Activated CD8-positive, alpha-beta memory T cell treated with anti-CD3 and anti-CD28 coated beads, Interleukin-2, amount 50 U/mL, for 48 hours (primary cell): ENCODE measurements around the gene STX11.
A peak's percentile ranks its signal among the peaks of the same experiment; 100 is the strongest.
"Not testable (repeated sequence)": the region's sequence is repeated elsewhere in the genome, so short reads cannot be mapped to it uniquely, and the experiment has no call there.

Experiments used
- DNase-seq: peaks from one replicate; pipeline ENCODE4 v3.0.0-alpha.2; 2020

STX11 gene

GRCh38 chr6:144149894-144150709 is at the start of gene STX11:
Gene STX11, plus strand, starts transcription at chr6:144150517. Its CDS starts 36,111 bp downstream, at chr6:144186628.
- peak; percentile 85 for DNase-seq

- no peak for DNase-seq
Observed at GRCh38 chr6:144103026-144103563, 47.2 kb upstream of the STX11 start.

GRCh38 chr6:144104488-144104887 is 45.8 kb upstream of the STX11 start:
- no peak for DNase-seq

- no peak for DNase-seq
Observed at GRCh38 chr6:144104898-144105487, 45.3 kb upstream of the STX11 start.

GRCh38 chr6:144106206-144106605 is 44.1 kb upstream of the STX11 start:
- DNase-seq: no peak

- DNase-seq: no peak
Observed at GRCh38 chr6:144110210-144110609, 40.1 kb upstream of the STX11 start.

GRCh38 chr6:144113366-144113765 is 37.0 kb upstream of the STX11 start:
- no peak for DNase-seq

- no peak for DNase-seq
Observed at GRCh38 chr6:144115219-144115618, 35.1 kb upstream of the STX11 start.

GRCh38 chr6:144119376-144119775 is 30.9 kb upstream of the STX11 start:
- DNase-seq: no peak

GRCh38 chr6:144122861-144123260 is 27.5 kb upstream of the STX11 start:
- DNase-seq: no peak

GRCh38 chr6:144123421-144123820 is 26.9 kb upstream of the STX11 start:
- no peak for DNase-seq

GRCh38 chr6:144123836-144124235 is 26.5 kb upstream of the STX11 start:
- DNase-seq: no peak

- no peak for DNase-seq
Observed at GRCh38 chr6:144127097-144127496, 23.2 kb upstream of the STX11 start.

- DNase-seq: no peak
Observed at GRCh38 chr6:144129469-144129868, 20.8 kb upstream of the STX11 start.

GRCh38 chr6:144131248-144131709 is 19.0 kb upstream of the STX11 start:
- DNase-seq: no peak

GRCh38 chr6:144132167-144132690 is 18.1 kb upstream of the STX11 start:
- not testable (repeated sequence) for DNase-seq

- DNase-seq: no peak
Observed at GRCh38 chr6:144133225-144133821, 17.0 kb upstream of the STX11 start.

- no peak for DNase-seq
Observed at GRCh38 chr6:144134176-144134575, 16.1 kb upstream of the STX11 start.

GRCh38 chr6:144134737-144135136 is 15.6 kb upstream of the STX11 start:
- no peak for DNase-seq

- no peak for DNase-seq
Observed at GRCh38 chr6:144138542-144138941, 11.8 kb upstream of the STX11 start.

- DNase-seq: no peak
Observed at GRCh38 chr6:144139817-144140216, 10.5 kb upstream of the STX11 start.

GRCh38 chr6:144140867-144141266 is 9.4 kb upstream of the STX11 start:
- no peak for DNase-seq

GRCh38 chr6:144141470-144141869 is 8.8 kb upstream of the STX11 start:
- DNase-seq: no peak
